BJ (cell line): Measurements from ENCODE around the gene DPEP2NB. TPM values are rescaled to one million over a fixed set of nuclear protein-coding genes. Genes with fewer than 3 reads are reported as not detected.
A peak's percentile ranks its signal among the peaks of the same experiment; 100 is the strongest.
"Not testable (repeated sequence)": the region's sequence is repeated elsewhere in the genome, so short reads cannot be mapped to it uniquely, and the experiment has no call there.

Experiments
- CTCF ChIA-PET: fragments of 350-600 bp; formaldehyde crosslinking; extraction: SDS; loops from one replicate; lab custom pipeline; 2021; ENCODE audit warnings: antibody characterized with exemption, inconsistent platforms; lab: Yijun Ruan, JAX
- POLR2A ChIA-PET: fragments of 300-600 bp; sonication (Branson Sonifier 250); formaldehyde crosslinking; extraction: SDS; loops from one replicate; lab custom pipeline; 2021; ENCODE audit warnings: antibody characterized with exemption; lab: Charles Lee
- DNase-seq: peaks from one replicate; pipeline ENCODE4 v3.0.0-alpha.2; 2011; ENCODE audit warnings: low read depth
- H3K27me3 ChIP-seq: 2 replicates; pipeline ENCODE4 v1.6.0; 2011; ENCODE audit warnings: low read length; ENCODE audit not compliant: control insufficient read depth, insufficient read depth
- H3K36me3 ChIP-seq: 2 replicates; pipeline ENCODE4 v1.5.1; 2011; ENCODE audit warnings: low read length; ENCODE audit not compliant: control insufficient read depth, insufficient read depth
- H3K4me3 ChIP-seq: 2 replicates; pipeline ENCODE4 v1.5.1; 2011; ENCODE audit warnings: low read depth, mild to moderate bottlenecking, control low read depth, low read length
- polyA plus RNA-seq: library from polyadenylated mRNA; depleted of rRNA; stranded (reverse); fragments of >200 nt; gene quantifications from 2 replicates; pipeline ENCODE4 v1.2.3, GENCODE V29; 2011
- TF ChIP-seq, protein P1 (sequence below): IDR thresholded peaks from 2 replicates; pipeline ENCODE4 v1.5.1; 2011; ENCODE audit warnings: low read depth, mild to moderate bottlenecking, control low read depth, inconsistent platforms, low read length, moderate library complexity; ENCODE audit not compliant: insufficient read depth

The DPEP2NB gene
- polyA plus RNA-seq, 1 experiment: not detected

DNA sequence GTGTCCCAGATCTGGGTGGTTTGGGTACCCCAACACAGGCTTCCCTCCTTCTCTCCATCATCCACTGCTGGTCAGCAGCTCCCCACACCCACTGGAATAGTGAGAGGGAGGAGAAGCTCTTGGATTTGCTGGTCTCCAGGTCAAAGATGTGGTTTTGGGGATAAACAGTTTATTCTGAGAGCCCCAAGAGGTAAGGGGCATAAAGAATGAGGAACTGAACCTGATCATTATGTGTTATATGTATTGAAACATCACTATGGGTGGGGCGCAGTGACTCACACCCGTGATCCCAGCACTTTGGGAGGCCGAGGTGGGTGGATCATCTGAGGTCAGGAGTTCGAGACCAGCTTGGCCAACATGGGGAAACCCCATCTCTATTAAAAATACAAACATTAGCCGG lies 20.3 kb downstream of the DPEP2NB start:
- CTCF ChIA-PET: interaction anchor here (1.0 kb wide), 2 partner anchors 10 to 27 kb away, joined by 3 read pairs; no protein-coding TSS in a partner anchor
- H3K4me3 ChIP-seq: no peak overlapping the region
- H3K36me3 ChIP-seq: no peaks in the 10 kb centered on the region
- no peaks in the 10 kb centered on the region for H3K27me3 ChIP-seq
- POLR2A ChIA-PET: no interaction called here
- DNase-seq: no peak
- TF ChIP-seq, protein P1, sequence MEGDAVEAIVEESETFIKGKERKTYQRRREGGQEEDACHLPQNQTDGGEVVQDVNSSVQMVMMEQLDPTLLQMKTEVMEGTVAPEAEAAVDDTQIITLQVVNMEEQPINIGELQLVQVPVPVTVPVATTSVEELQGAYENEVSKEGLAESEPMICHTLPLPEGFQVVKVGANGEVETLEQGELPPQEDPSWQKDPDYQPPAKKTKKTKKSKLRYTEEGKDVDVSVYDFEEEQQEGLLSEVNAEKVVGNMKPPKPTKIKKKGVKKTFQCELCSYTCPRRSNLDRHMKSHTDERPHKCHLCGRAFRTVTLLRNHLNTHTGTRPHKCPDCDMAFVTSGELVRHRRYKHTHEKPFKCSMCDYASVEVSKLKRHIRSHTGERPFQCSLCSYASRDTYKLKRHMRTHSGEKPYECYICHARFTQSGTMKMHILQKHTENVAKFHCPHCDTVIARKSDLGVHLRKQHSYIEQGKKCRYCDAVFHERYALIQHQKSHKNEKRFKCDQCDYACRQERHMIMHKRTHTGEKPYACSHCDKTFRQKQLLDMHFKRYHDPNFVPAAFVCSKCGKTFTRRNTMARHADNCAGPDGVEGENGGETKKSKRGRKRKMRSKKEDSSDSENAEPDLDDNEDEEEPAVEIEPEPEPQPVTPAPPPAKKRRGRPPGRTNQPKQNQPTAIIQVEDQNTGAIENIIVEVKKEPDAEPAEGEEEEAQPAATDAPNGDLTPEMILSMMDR: no peak

DNA sequence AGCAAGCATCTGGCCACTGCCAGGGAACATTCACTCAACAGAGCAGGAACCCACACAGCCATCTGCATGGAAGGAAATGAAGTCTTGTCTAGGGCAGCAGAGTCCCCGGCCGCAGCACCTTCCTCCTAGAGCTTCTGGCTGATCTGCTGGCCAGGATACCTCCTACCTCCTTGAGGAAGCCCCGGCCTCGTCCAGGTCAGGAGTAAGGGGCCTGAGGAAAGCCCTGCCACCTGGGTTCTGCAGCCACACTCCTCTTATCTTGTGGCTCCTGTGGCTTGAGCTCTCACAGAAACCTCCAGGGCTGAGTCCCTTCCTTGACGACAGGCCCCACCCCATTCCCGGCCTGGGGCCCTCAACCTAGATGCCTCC lies 21.7 kb downstream of the DPEP2NB start:
- H3K27me3 ChIP-seq, H3K4me3 ChIP-seq, DNase-seq, POLR2A ChIA-PET, H3K36me3 ChIP-seq: not testable (repeated sequence)
- CTCF ChIA-PET: interaction anchor here (0.6 to 1.4 kb wide), 15 partner anchors 8 to 1791 kb away, joined by 3 to 8 read pairs (median 4); no protein-coding TSS in a partner anchor

DNA sequence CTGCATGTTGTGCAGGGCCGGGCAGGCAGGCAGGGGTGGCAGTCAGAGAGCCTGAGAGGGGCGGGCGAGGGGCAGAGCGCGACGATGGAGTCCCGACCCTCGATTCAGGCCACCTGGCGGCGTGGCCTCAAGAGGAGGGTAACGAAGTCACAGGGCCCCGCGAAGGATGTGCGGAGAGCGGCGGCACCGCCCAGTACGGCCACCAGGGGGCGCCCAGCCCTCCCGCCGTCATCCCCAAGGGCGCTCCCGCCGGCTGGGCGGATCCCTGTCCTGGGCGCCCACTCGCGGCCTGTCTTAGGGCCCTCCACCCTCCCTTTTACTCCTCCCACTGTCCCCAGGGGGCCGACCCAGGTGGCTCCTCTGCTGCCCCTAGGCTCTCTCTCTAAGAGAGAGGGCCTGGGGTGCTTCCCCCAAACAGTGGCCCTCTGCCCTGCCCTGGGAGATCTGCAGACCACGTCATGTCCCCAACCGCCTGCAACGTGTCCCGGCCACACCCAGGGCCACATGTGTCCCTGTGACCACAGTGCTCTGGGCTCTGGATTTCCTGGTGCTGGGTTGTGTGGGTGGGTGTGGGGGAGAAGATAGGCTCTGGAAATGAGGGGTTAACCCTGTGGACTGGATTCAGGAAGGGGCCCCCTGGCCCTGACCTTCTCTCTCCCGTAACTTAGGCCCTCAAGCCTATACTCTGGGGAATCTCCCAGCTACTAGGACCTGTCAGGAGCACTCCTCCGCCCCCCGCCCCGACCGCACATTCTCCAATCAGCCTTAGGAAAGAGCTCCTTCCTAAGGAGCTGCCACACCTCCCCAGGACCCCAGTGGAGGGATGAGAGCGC lies 22.3 kb downstream of the DPEP2NB start:
- CTCF ChIA-PET: interaction anchor here (0.6 to 1.4 kb wide), 15 partner anchors 9 to 1792 kb away, joined by 3 to 8 read pairs (median 4); no protein-coding TSS in a partner anchor

DNA sequence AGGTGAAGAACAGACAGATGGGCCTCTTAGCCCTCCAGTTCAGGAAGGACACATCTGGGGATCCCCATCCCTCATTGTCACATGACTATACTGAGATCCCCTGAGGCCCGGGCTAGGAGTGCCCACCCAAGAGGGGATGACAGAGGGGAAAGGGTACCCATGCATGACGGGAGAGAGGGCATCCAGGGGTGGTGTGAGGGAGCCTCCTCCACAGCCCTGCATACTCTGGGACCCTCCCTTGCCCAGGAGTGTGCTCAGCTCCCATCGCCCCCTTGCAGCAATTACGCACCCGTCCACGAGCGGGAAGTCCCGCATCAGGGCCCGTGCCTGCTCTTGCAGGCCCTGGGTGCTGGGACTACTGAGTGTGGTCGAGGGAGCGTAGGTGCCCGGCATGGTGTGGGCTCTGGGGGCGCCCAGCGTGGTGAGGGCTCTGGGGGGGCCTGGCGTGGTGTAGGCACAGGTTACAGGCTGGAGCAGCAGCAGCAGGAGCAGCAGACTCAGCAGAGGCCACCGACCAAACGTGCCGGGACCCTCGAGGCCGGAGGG lies 23.0 kb downstream of the DPEP2NB start:
- H3K36me3 ChIP-seq: no peaks in the 10 kb centered on the region
- POLR2A ChIA-PET: no interaction called here
- H3K4me3 ChIP-seq: no peak overlapping the region
- no peaks in the 10 kb centered on the region for H3K27me3 ChIP-seq
- DNase-seq: no peak
- TF ChIP-seq, protein P1: no peak
- CTCF ChIA-PET: interaction anchor here (0.6 to 3.3 kb wide), 8 partner anchors 10 to 1112 kb away, joined by 3 to 18 read pairs (median 4); partner anchors contain the start of gene PDP2

More for the DNA sequence above, 22.3 kb downstream of the DPEP2NB start:
- no peak for DNase-seq
- Histone ChIP-seq H3K36me3 (no peaks in the 10 kb centered on the region), H3K27me3 (no peaks in the 10 kb centered on the region), H3K4me3 (no peak overlapping the region)
- TF ChIP-seq, protein P1: peak; percentile 90
- POLR2A ChIA-PET: no interaction called here

DNA sequence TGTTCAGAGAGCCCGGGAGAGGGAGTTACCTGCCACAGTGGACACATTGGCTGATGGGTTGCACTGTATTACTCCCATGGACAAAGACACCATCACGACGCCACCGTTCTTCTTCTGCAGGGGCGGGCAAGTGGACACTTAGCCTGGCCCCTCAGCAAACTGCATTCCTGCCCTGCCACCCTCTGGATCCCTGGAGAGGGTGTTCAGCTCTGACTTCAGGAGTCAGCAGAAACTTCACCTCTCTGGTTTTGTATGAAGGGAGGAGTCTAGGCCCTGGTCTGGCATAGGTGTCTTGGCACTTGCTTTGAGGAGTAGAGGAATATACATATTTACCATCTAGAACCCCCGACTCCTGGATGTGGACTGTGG lies 25.7 kb downstream of the DPEP2NB start:
- TF ChIP-seq, protein P1: no peak
- no peak overlapping the region for H3K4me3 ChIP-seq
- POLR2A ChIA-PET: no interaction called here
- CTCF ChIA-PET: interaction anchor here (1.5 to 3.3 kb wide), 2 partner anchors 24 to 241 kb away, joined by 5 to 18 read pairs; no protein-coding TSS in a partner anchor
- no peak for DNase-seq
- H3K36me3 ChIP-seq: no peaks in the 10 kb centered on the region
- H3K27me3 ChIP-seq: no peaks in the 10 kb centered on the region
